IMR-90 (cell line): ENCODE measurements around the gene RAB31. TPM values are rescaled to one million over a fixed set of nuclear protein-coding genes. Genes with fewer than 3 reads are reported as not detected.

ENCODE experiments used
- ATAC-seq: fragments of 200-7000 bp; cut with Tn5 transposase; 2 replicates; pipeline ENCODE4 v1.9.1; 2020; ENCODE audit warnings: low read depth, mild to moderate bottlenecking, moderate library complexity
- BruUV-seq: library from RNA; stranded (reverse); fragments of 400-500 nt; replicated peaks from 2 replicates; lab custom pipeline; 2021; lab: Mats Ljungman, UMichigan
- CTCF ChIA-PET: fragments of 300-600 bp; formaldehyde crosslinking; extraction: SDS; loops from one replicate; lab custom pipeline; 2021; ENCODE audit warnings: antibody characterized with exemption; lab: Yijun Ruan, JAX
- POLR2A ChIA-PET: fragments of 300-600 bp; sonication (Branson Sonifier 250); formaldehyde crosslinking; loops from one replicate; lab custom pipeline; 2022; ENCODE audit warnings: antibody characterized with exemption; ENCODE audit not compliant: unreplicated experiment; lab: Charles Lee
- DNase-seq: peaks from one replicate; pipeline ENCODE4 v3.0.0; 2013
- H2AFZ ChIP-seq: replicated peaks from 2 replicates; pipeline ENCODE3; 2013; ENCODE audit warnings: low read length, mild to moderate bottlenecking; ENCODE audit not compliant: poor library complexity
- H2AK5ac ChIP-seq: 2 replicates; pipeline ENCODE4 v1.6.1; 2013; ENCODE audit warnings: low read depth, low read length, inconsistent platforms
- H2AK9ac ChIP-seq: replicated peaks from 2 replicates; pipeline ENCODE3; 2013; ENCODE audit warnings: mild to moderate bottlenecking, low read depth, low read length, moderate library complexity; ENCODE audit not compliant: poor library complexity
- H2BK120ac ChIP-seq: 2 replicates; pipeline ENCODE4 v1.6.1; 2013; ENCODE audit warnings: low read depth, low read length, inconsistent platforms
- H2BK15ac ChIP-seq: 3 replicates; pipeline ENCODE4 v1.6.1; 2013; ENCODE audit warnings: low read depth, low read length, inconsistent platforms
- H2BK20ac ChIP-seq: 2 replicates; pipeline ENCODE4 v1.6.1; 2013; ENCODE audit warnings: low read depth, mild to moderate bottlenecking, inconsistent platforms, low read length, moderate library complexity
- H2BK5ac ChIP-seq: 2 replicates; pipeline ENCODE4 v1.6.1; 2013; ENCODE audit warnings: mild to moderate bottlenecking, low read depth, low read length, inconsistent platforms; ENCODE audit not compliant: poor library complexity, severe bottlenecking
- H3K14ac ChIP-seq: replicated peaks from 2 replicates; pipeline ENCODE4 v1.6.1; 2013; ENCODE audit warnings: low read depth, low read length, inconsistent platforms
- H3K18ac ChIP-seq: 2 replicates; pipeline ENCODE4 v1.6.1; 2013; ENCODE audit warnings: low read depth, low read length, control low read depth
- H3K23ac ChIP-seq: 2 replicates; pipeline ENCODE4 v1.6.1; 2013; ENCODE audit warnings: low read depth, low read length, inconsistent platforms
- H3K27ac ChIP-seq: 2 replicates; pipeline ENCODE4 v1.5.1; 2013; ENCODE audit warnings: mild to moderate bottlenecking, control low read depth, low read length; ENCODE audit not compliant: insufficient read depth
- H3K27me3 ChIP-seq: 2 replicates; pipeline ENCODE4 v1.6.1; 2013; ENCODE audit warnings: low read length; ENCODE audit not compliant: control insufficient read depth, insufficient read depth
- H3K36me3 ChIP-seq: 2 replicates; pipeline ENCODE4 v1.6.1; 2013; ENCODE audit warnings: low read length, mixed read lengths; ENCODE audit not compliant: control insufficient read depth, insufficient read depth
- H3K4ac ChIP-seq: 2 replicates; pipeline ENCODE4 v1.6.1; 2013; ENCODE audit warnings: low read depth, low read length, inconsistent platforms
- H3K4me1 ChIP-seq: 2 replicates; pipeline ENCODE4 v1.6.1; 2013; ENCODE audit warnings: low read length, mixed read lengths; ENCODE audit not compliant: control insufficient read depth, insufficient read depth
- H3K4me2 ChIP-seq: 2 replicates; pipeline ENCODE4 v1.6.1; 2013; ENCODE audit warnings: low read depth, mild to moderate bottlenecking, control low read depth, low read length, moderate library complexity
- H3K4me3 ChIP-seq: 2 replicates; pipeline ENCODE4 v1.5.1; 2013; ENCODE audit warnings: low read depth, mild to moderate bottlenecking, control low read depth, low read length, moderate library complexity; ENCODE audit not compliant: insufficient read depth
- H3K56ac ChIP-seq: 2 replicates; pipeline ENCODE4 v1.6.1; 2013; ENCODE audit warnings: low read length, inconsistent platforms; ENCODE audit not compliant: insufficient read depth; ENCODE audit errors: extremely low read depth
- H3K79me1 ChIP-seq, 2 experiments: 2 replicates each; pipeline ENCODE4 v1.6.1; 2013; ENCODE audit warnings: low read length in 2 of 2, inconsistent platforms in 1 of 2, low read depth in 1 of 2
- H3K9ac ChIP-seq: 2 replicates; pipeline ENCODE4 v1.6.1; 2013; ENCODE audit warnings: low read depth, low read length, control low read depth
- H3K9me1 ChIP-seq: 2 replicates; pipeline ENCODE4 v1.6.1; 2013; ENCODE audit warnings: low read length, inconsistent platforms; ENCODE audit not compliant: insufficient read depth
- H3K9me3 ChIP-seq: 2 replicates; pipeline ENCODE4 v1.6.1; 2013; ENCODE audit warnings: low read length; ENCODE audit not compliant: control insufficient read depth, insufficient read depth
- H4K20me1 ChIP-seq: 2 replicates; pipeline ENCODE4 v1.6.1; 2013; ENCODE audit warnings: low read length, inconsistent platforms; ENCODE audit not compliant: insufficient read depth
- H4K5ac ChIP-seq: 2 replicates; pipeline ENCODE4 v1.6.1; 2013; ENCODE audit warnings: mild to moderate bottlenecking, low read depth, low read length, control low read depth
- H4K8ac ChIP-seq, 2 experiments: 2 replicates each; pipeline ENCODE4 v1.6.1; 2013; ENCODE audit warnings: low read depth in 2 of 2, low read length in 2 of 2, control low read depth in 1 of 2, inconsistent platforms in 1 of 2
- H4K91ac ChIP-seq: 2 replicates; pipeline ENCODE4 v1.6.1; 2013; ENCODE audit warnings: low read depth, low read length, inconsistent platforms; ENCODE audit not compliant: insufficient read depth
- CEBPB ChIP-seq: IDR thresholded peaks from 2 replicates; pipeline ENCODE4 v1.6.1; 2012; ENCODE audit warnings: low read depth, low read length, improper control_type of control experiment
- MXI1 ChIP-seq: IDR thresholded peaks from 2 replicates; pipeline ENCODE4 v1.6.1; 2012; ENCODE audit warnings: low read depth, mild to moderate bottlenecking, low read length, moderate library complexity, borderline replicate concordance
- RAD21 ChIP-seq: IDR thresholded peaks from 2 replicates; pipeline ENCODE4 v1.6.1; 2012; ENCODE audit warnings: low read length, improper control_type of control experiment
- WGBS, 2 experiments: methylation state at CpG; one replicate each; pipeline versions ENCODE4 v1.1.5 to v1.1.7; 2013; ENCODE audit warnings: missing lambda C conversion rate in 2 of 2; ENCODE audit not compliant: insufficient read length in 1 of 2; ENCODE audit errors: extremely low coverage in 2 of 2; 5-methylcytosine and 5-hydroxymethylcytosine counted together
- dilution Hi-C: fragments of 300-500 bp; cut with HindIII; formaldehyde crosslinking; loops from one replicate; pipeline ENCODE4 v1.14.3; 2018; ENCODE audit warnings: low sequenced_read_pairs; ENCODE audit not compliant: unreplicated experiment
- in situ Hi-C: fragments of 300-500 bp; cut with MboI; formaldehyde crosslinking; loops from 3 replicates; pipeline ENCODE4 v1.14.3; 2019; ENCODE audit warnings: low sequenced_read_pairs, inconsistent platforms, mixed read lengths
- intact Hi-C: fragments of 100-400 bp; cut with micrococcal nuclease; formaldehyde crosslinking; loops from 2 replicates; pipeline ENCODE4 v1.10.0; 2022
- polyA plus RNA-seq, 3 experiments: library from polyadenylated mRNA; depleted of rRNA; stranded (reverse); fragments of >200 nt; gene quantifications; 2 replicates each; pipeline ENCODE4 v1.2.3, GENCODE V29; 2012; ENCODE audit warnings: low replicate concordance in 1 of 3
- total RNA-seq: library from RNA; depleted of rRNA; stranded (reverse); fragments of >200 nt; gene quantifications from 2 replicates; pipeline ENCODE4 v1.2.3, GENCODE V29; 2012
- TF ChIP-seq, protein P1 (sequence below): fragments of 150-350 bp; IDR thresholded peaks from 2 replicates; pipeline ENCODE4 v1.6.1; 2017; ENCODE audit warnings: mild to moderate bottlenecking, antibody characterized with exemption, low read length, low read depth
- TF ChIP-seq, protein P2 (sequence below): fragments of 150-350 bp; IDR thresholded peaks from 2 replicates; pipeline ENCODE4 v1.6.1; 2016; ENCODE audit warnings: low read depth, mild to moderate bottlenecking, low read length, moderate library complexity, borderline replicate concordance

Gene RAB31
- total and polyA plus RNA-seq, 2 of the 4 experiments (the other 2 are of a cell fraction), result 13.8 to 26.9 TPM

- no peak overlapping the region for H2BK15ac ChIP-seq
- H4K8ac ChIP-seq, result no peak overlapping the region
- no peaks in the 10 kb centered on the region; the same call in 1 of the 2 replicates for H3K9me1 ChIP-seq
- H2BK5ac ChIP-seq, result no peak overlapping the region
- no peaks in the 10 kb centered on the region for H3K4me1 ChIP-seq
- ChIA-PET POLR2A (interaction anchor here (0.7 kb wide), 1 partner anchor 10 kb away, joined by 3 read pairs; no protein-coding TSS in a partner anchor), CTCF (no interaction called here)
- TF ChIP-seq, protein P1, sequence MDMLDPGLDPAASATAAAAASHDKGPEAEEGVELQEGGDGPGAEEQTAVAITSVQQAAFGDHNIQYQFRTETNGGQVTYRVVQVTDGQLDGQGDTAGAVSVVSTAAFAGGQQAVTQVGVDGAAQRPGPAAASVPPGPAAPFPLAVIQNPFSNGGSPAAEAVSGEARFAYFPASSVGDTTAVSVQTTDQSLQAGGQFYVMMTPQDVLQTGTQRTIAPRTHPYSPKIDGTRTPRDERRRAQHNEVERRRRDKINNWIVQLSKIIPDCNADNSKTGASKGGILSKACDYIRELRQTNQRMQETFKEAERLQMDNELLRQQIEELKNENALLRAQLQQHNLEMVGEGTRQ, result no peak
- TF ChIP-seq, protein P2, sequence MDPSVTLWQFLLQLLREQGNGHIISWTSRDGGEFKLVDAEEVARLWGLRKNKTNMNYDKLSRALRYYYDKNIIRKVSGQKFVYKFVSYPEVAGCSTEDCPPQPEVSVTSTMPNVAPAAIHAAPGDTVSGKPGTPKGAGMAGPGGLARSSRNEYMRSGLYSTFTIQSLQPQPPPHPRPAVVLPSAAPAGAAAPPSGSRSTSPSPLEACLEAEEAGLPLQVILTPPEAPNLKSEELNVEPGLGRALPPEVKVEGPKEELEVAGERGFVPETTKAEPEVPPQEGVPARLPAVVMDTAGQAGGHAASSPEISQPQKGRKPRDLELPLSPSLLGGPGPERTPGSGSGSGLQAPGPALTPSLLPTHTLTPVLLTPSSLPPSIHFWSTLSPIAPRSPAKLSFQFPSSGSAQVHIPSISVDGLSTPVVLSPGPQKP, result no peak
- TF ChIP-seq RAD21 (no peak), CEBPB (no peak), MXI1 (no peak)
- H2AK9ac ChIP-seq, result no peak overlapping the region
- H2AK5ac ChIP-seq, result no peak overlapping the region
- 78% methylated on average over 8 of the region's 10 CpGs; no CpG with 5 or more reads in 1 of the 2 experiments for WGBS, 2 experiments
- no peak overlapping the region for H3K23ac ChIP-seq
- dilution Hi-C loops, result no loop called here
- no peak overlapping the region for H3K27ac ChIP-seq
- H3K9me3 ChIP-seq, result no peaks in the 10 kb centered on the region
- no peaks in the 10 kb centered on the region for H3K79me1 ChIP-seq
- H3K56ac ChIP-seq, result no peak overlapping the region
- H4K91ac ChIP-seq, result no peak overlapping the region
- no peak for ATAC-seq
- no TSS peak for BruUV-seq
- no peak overlapping the region for H2AFZ ChIP-seq
- in situ Hi-C loops, result no loop called here
- no peaks in the 10 kb centered on the region for H3K36me3 ChIP-seq
- no peak overlapping the region for H3K14ac ChIP-seq
- H3K27me3 ChIP-seq, result no peaks in the 10 kb centered on the region
- intact Hi-C loops, result no loop called here
- no peak overlapping the region for H3K4ac ChIP-seq
- DNase-seq, result no peak
- no peak overlapping the region for H2BK20ac ChIP-seq
- H2BK120ac ChIP-seq, result no peak overlapping the region
- H3K18ac ChIP-seq, result no peak overlapping the region
- H4K5ac ChIP-seq, result no peak overlapping the region
- no peak overlapping the region for H3K4me2 ChIP-seq
- no peak overlapping the region for H3K9ac ChIP-seq
- H4K20me1 ChIP-seq, result no peaks in the 10 kb centered on the region
- H3K4me3 ChIP-seq, result no peak overlapping the region
Observed at GRCh38 chr18:9902832-9903231, 194.7 kb downstream of the RAB31 start.
